ENCODE results near the gene IRAK2. TPM values are rescaled to one million over a fixed set of nuclear protein-coding genes. Genes with fewer than 3 reads are reported as not detected.

Gene IRAK2
- total RNA-seq, 6 experiments from 2014 or later, result 2.6 to 4.4 (median 3.5) TPM

GRCh38 chr3:10284496-10284895 is 119.8 kb downstream of the IRAK2 start:
- Mint-ChIP-seq H3K4me3 (no peak overlapping the region), H3K4me1 (ENCODE audit: low read depth) (peaks cover 6% of the 10 kb centered on the region; the same call in 1 of the 2 replicates), H3K9me3 (no peaks in the 10 kb centered on the region), H3K36me3 (ENCODE audit: low read depth) (peaks cover 6% of the 10 kb centered on the region; the same call in 1 of the 2 replicates), H3K27ac (no peak overlapping the region), H3K27me3 (ENCODE audit: insufficient read depth) (peaks cover 2% of the 10 kb centered on the region; the same call in 1 of the 2 replicates)
- no peak for TF ChIP-seq CTCF (IDR thresholded peaks at IDR 0.05)
- no peak for DNase-seq

- Mint-ChIP-seq H3K27me3 (ENCODE audit: insufficient read depth) (peaks cover 2% of the 10 kb centered on the region; the same call in 1 of the 2 replicates), H3K9me3 (no peaks in the 10 kb centered on the region), H3K27ac (no peak overlapping the region), H3K4me3 (no peak overlapping the region), H3K36me3 (ENCODE audit: low read depth) (peaks cover 6% of the 10 kb centered on the region; the same call in 1 of the 2 replicates), H3K4me1 (ENCODE audit: low read depth) (peaks cover 6% of the 10 kb centered on the region; the same call in 1 of the 2 replicates)
- DNase-seq, result no peak
- TF ChIP-seq CTCF (IDR thresholded peaks at IDR 0.05), result no peak
Measured at GRCh38 chr3:10285272-10286132, 120.8 kb downstream of the IRAK2 start.

- no peak overlapping the region for H3K4me3 Mint-ChIP-seq
- H3K36me3 Mint-ChIP-seq (ENCODE audit: low read depth), result peaks cover 6% of the 10 kb centered on the region; the same call in 1 of the 2 replicates
- peaks cover 2% of the 10 kb centered on the region; the same call in 1 of the 2 replicates for H3K27me3 Mint-ChIP-seq (ENCODE audit: insufficient read depth)
- TF ChIP-seq CTCF (IDR thresholded peaks at IDR 0.05), result no peak
- H3K27ac Mint-ChIP-seq, result no peak overlapping the region
- H3K4me1 Mint-ChIP-seq (ENCODE audit: low read depth), result peaks cover 6% of the 10 kb centered on the region; the same call in 1 of the 2 replicates
- H3K9me3 Mint-ChIP-seq, result no peaks in the 10 kb centered on the region
- no peak for DNase-seq
Measured at GRCh38 chr3:10286133-10286524, 121.4 kb downstream of the IRAK2 start.

DNA sequence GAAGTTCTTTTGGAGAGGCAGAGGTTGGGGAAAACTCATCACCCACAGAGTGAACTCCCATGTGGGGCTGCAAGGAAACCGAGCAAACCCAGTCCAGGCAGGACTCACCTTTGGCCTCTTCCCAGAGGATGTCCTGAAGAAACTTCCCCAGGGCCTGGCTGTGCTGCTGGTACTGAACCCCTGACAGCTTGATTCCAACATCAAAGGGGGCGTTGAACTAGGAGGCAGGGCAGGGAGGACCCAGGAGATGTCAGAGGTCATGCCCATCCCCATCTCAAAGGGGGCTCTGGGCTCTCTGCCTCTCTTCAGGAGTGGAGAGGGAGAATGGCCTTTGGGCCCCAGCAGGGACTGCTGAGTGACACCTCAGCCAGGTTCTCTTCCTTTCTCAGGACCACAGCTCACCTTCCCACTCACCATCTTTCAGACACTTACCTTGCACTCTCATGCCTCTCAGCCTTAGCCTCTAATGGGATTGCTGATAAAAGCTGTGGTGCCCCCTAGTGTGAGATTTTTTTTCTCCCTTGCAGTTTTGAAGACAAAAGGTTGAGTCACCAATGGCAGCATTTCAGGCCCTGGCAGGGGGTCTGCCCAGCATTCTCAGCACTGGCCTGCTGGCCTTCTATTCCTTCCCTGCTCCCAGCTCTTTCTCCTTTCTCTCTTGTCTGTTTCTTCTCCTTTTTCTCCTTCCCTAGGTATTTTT is 122.0 kb downstream of the IRAK2 start:
- H3K9me3 Mint-ChIP-seq, result no peaks in the 10 kb centered on the region
- no peak overlapping the region; the same call in 1 of the 2 replicates for H3K27ac Mint-ChIP-seq
- peak; percentile 74 for TF ChIP-seq CTCF (IDR thresholded peaks at IDR 0.05)
- H3K4me1 Mint-ChIP-seq (ENCODE audit: low read depth), result peaks cover 6% of the 10 kb centered on the region; the same call in 1 of the 2 replicates
- H3K4me3 Mint-ChIP-seq, result no peak overlapping the region
- DNase-seq, result peak; percentile 58
- peaks cover 2% of the 10 kb centered on the region; the same call in 1 of the 2 replicates for H3K27me3 Mint-ChIP-seq (ENCODE audit: insufficient read depth)
- H3K36me3 Mint-ChIP-seq (ENCODE audit: low read depth), result peaks cover 7% of the 10 kb centered on the region; the same call in 1 of the 2 replicates

DNA sequence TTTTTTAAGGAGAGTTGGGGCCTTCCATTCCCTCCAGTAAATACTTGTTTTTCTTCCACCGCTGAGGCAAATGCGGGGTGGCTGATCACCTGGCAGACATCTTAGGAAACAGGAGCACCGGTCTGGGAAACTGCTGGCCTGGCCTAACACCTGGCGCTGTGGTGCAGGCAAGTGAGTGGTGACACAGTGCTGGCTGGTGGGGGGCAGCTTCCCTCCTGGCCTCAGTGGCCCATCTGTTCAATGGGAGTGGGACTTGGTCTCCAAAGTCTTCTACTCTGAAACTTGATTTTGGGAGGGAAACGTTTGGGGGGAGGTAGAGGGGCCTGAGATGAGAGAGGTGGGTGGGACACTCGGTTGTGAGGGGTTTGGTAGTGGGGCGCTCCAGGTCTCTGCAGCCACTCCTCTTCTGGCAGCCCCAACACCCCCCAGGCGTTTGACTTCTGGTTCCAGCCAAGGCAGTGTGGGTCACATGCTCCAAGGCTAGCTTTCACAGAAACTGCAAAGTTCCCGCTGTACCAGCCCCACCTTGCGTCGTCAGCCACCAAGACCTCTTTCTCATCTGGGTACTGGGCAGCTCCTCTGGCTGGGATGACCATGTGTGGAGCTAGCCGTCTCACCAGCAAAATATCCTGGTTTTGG is 123.3 kb downstream of the IRAK2 start:
- no peak overlapping the region for H3K27ac Mint-ChIP-seq
- no peak for TF ChIP-seq CTCF (IDR thresholded peaks at IDR 0.05)
- H3K27me3 Mint-ChIP-seq (ENCODE audit: insufficient read depth), result peaks cover 2% of the 10 kb centered on the region; the same call in 1 of the 2 replicates
- H3K4me3 Mint-ChIP-seq, result no peak overlapping the region
- no peak for DNase-seq
- no peaks in the 10 kb centered on the region for H3K9me3 Mint-ChIP-seq
- H3K36me3 Mint-ChIP-seq (ENCODE audit: low read depth), result peaks cover 4% of the 10 kb centered on the region; the same call in 1 of the 2 replicates
- H3K4me1 Mint-ChIP-seq (ENCODE audit: low read depth), result peaks cover 6% of the 10 kb centered on the region; the same call in 1 of the 2 replicates

Data from HFFc6 (cell line).